Adrenal gland (tissue), 5 donors: ENCODE results near the gene AP4M1.

ENCODE experiments used
- CTCF ChIP-seq, 6 experiments: fragments of 450-650 bp in 4 of 6; fragments of 200-600 bp in 2 of 6; sonication (generic) in 1 of 6; IDR thresholded peaks; 1 replicate in 5 of 6; 2 replicates in 1 of 6; pipeline versions ENCODE4 v1.5.1 to v1.8.0; 2016 to 2021; ENCODE audit warnings: antibody characterized with exemption in 6 of 6, mild to moderate bottlenecking in 2 of 6, moderate library complexity in 1 of 6
- POLR2A ChIP-seq, 2 donors: fragments of 450-650 bp; IDR thresholded peaks; one replicate each; pipeline ENCODE4 v1.6.1; 2017; ENCODE audit warnings: antibody characterized with exemption in 2 of 2, mild to moderate bottlenecking in 2 of 2, moderate library complexity in 1 of 2
- donor health status: DM: no; HTN: no; CAD: no.

- TF ChIP-seq CTCF (IDR thresholded peaks at IDR 0.05) (no peak), POLR2A (IDR thresholded peaks at IDR 0.05) (no peak)
Observed at GRCh38 chr7:100120733-100121036, 19.2 kb downstream of the AP4M1 start.
